Stimulated activated CD8-positive, alpha-beta memory T cell treated with anti-CD3 and anti-CD28 coated beads, Interleukin-15, amount 100 ng/mL, for 4 hours (primary cell): ENCODE data around the gene NDUFV2.

Source experiments
- DNase-seq, 2 donors: peaks; one replicate each; pipeline ENCODE4 v3.0.0-alpha.2; 2020; ENCODE audit warnings: low read depth in 2 of 2

Gene NDUFV2

GRCh38 chr18:9117980-9118841 lies 15.7 kb downstream of the NDUFV2 start:
- DNase-seq, result no peak

GRCh38 chr18:9120796-9121195 lies 18.3 kb downstream of the NDUFV2 start:
- DNase-seq, result no peak

- DNase-seq, result no peak
Observed at GRCh38 chr18:9123520-9123919, 21.0 kb downstream of the NDUFV2 start.

- no peak for DNase-seq
Observed at GRCh38 chr18:9124824-9125223, 22.3 kb downstream of the NDUFV2 start.

- DNase-seq, result no peak
Observed at GRCh38 chr18:9126337-9126736, 23.8 kb downstream of the NDUFV2 start.

- DNase-seq, result no peak
Observed at GRCh38 chr18:9130195-9130594, 27.7 kb downstream of the NDUFV2 start.

- DNase-seq, result no peak
Observed at GRCh38 chr18:9130806-9131205, 28.3 kb downstream of the NDUFV2 start.

- no peak for DNase-seq
Observed at GRCh38 chr18:9132628-9133027, 30.1 kb downstream of the NDUFV2 start.

- DNase-seq, result no peak
Observed at GRCh38 chr18:9133225-9133624, 30.7 kb downstream of the NDUFV2 start.

- no peak for DNase-seq
Observed at GRCh38 chr18:9135081-9135911, 32.8 kb downstream of the NDUFV2 start.

GRCh38 chr18:9135912-9136314 lies 33.4 kb downstream of the NDUFV2 start:
- DNase-seq, result peak in 1 of 2 donors; percentile 11

GRCh38 chr18:9136315-9137155 lies 34.0 kb downstream of the NDUFV2 start, which contains the start of gene ANKRD12:
TSS of gene ANKRD12 (plus strand) at chr18:9136781. CDS start at chr18:9182433, 45,652 bp downstream.
- DNase-seq, result peak; percentile 91 to 97

- peak; percentile 18 to 53 for DNase-seq
Observed at GRCh38 chr18:9137168-9138066, 34.9 kb downstream of the NDUFV2 start.

- DNase-seq, result no peak
Observed at GRCh38 chr18:9139400-9140039, 37.0 kb downstream of the NDUFV2 start.

GRCh38 chr18:9140381-9140780 lies 37.9 kb downstream of the NDUFV2 start:
- no peak for DNase-seq

- no peak for DNase-seq
Observed at GRCh38 chr18:9140984-9141383, 38.5 kb downstream of the NDUFV2 start.

- no peak for DNase-seq
Observed at GRCh38 chr18:9146224-9146623, 43.7 kb downstream of the NDUFV2 start.

- peak in 1 of 2 donors; percentile 6 for DNase-seq
Observed at GRCh38 chr18:9147440-9148202, 45.1 kb downstream of the NDUFV2 start.

- DNase-seq, result no peak
Observed at GRCh38 chr18:9148203-9148552, 45.7 kb downstream of the NDUFV2 start.

GRCh38 chr18:9150121-9150520 lies 47.6 kb downstream of the NDUFV2 start:
- no peak for DNase-seq
